ENCODE measurements around the gene PSIP1. TPM values are rescaled to one million over a fixed set of nuclear protein-coding genes. Genes with fewer than 3 reads are reported as not detected.

PSIP1 gene
- total RNA-seq, 1 experiment from 2014 or later = 42.9 TPM

GRCh38 chr9:15417626-15418025, 93.1 kb downstream of the PSIP1 start:
- no peak overlapping the region for H3K4me2 ChIP-seq (ENCODE audit: low read length)
- intact Hi-C loops (cut with micrococcal nuclease) = loop anchor here (1.0 to 5.0 kb wide), 3 partner anchors 139 to 275 kb away; no protein-coding TSS in a partner anchor
- no peak for DNase-seq
- no peak overlapping the region for H3K4me3 ChIP-seq (ENCODE audit: low read length)
- no peaks in the 10 kb centered on the region for H4K20me1 ChIP-seq (ENCODE audit: low read length)
- POLR2A ChIA-PET (ENCODE audit: unreplicated experiment) = no interaction called here
- no peaks in the 10 kb centered on the region for H3K9me3 ChIP-seq (ENCODE audit: low read length)
- BruUV-seq (replicated peaks) = no TSS peak
- H3K27ac ChIP-seq (ENCODE audit: low read length) = no peak overlapping the region
- H3K9ac ChIP-seq (ENCODE audit: low read length) = no peak overlapping the region
- no peaks in the 10 kb centered on the region for H3K9me2 ChIP-seq (replicated peaks; ENCODE audit: low read length)
- peaks cover 7% of the 10 kb centered on the region for H3K4me1 ChIP-seq (ENCODE audit: insufficient read depth, low read length)
- no peaks in the 10 kb centered on the region for H3K36me3 ChIP-seq (ENCODE audit: low read depth, low read length)
- no peaks in the 10 kb centered on the region for H3K27me3 ChIP-seq (ENCODE audit: low read length)
- TF ChIP-seq, protein P1, sequence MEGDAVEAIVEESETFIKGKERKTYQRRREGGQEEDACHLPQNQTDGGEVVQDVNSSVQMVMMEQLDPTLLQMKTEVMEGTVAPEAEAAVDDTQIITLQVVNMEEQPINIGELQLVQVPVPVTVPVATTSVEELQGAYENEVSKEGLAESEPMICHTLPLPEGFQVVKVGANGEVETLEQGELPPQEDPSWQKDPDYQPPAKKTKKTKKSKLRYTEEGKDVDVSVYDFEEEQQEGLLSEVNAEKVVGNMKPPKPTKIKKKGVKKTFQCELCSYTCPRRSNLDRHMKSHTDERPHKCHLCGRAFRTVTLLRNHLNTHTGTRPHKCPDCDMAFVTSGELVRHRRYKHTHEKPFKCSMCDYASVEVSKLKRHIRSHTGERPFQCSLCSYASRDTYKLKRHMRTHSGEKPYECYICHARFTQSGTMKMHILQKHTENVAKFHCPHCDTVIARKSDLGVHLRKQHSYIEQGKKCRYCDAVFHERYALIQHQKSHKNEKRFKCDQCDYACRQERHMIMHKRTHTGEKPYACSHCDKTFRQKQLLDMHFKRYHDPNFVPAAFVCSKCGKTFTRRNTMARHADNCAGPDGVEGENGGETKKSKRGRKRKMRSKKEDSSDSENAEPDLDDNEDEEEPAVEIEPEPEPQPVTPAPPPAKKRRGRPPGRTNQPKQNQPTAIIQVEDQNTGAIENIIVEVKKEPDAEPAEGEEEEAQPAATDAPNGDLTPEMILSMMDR (conservative IDR thresholded peaks at IDR 0.05; ENCODE audit: low read depth, low read length) = no peak
- no peak for TF ChIP-seq EZH2phosphoT487 (IDR thresholded peaks at IDR 0.05; ENCODE audit: borderline replicate concordance, low read length)
- TF ChIP-seq EZH2 (IDR thresholded peaks at IDR 0.05; ENCODE audit: low read length, unreplicated experiment) = no peak
- H3K79me2 ChIP-seq (ENCODE audit: low read length) = no peaks in the 10 kb centered on the region
- ATAC-seq = no peak
- 0 out of 2 replicates have a peak overlapping the region, but pooled peaks have one; percentile 13 for H2AFZ ChIP-seq (ENCODE audit: low read length)
- CTCF ChIA-PET = no interaction called here
- H3F3A ChIP-seq (ENCODE audit: low read length, unreplicated experiment) = no peaks in the 10 kb centered on the region

DNA sequence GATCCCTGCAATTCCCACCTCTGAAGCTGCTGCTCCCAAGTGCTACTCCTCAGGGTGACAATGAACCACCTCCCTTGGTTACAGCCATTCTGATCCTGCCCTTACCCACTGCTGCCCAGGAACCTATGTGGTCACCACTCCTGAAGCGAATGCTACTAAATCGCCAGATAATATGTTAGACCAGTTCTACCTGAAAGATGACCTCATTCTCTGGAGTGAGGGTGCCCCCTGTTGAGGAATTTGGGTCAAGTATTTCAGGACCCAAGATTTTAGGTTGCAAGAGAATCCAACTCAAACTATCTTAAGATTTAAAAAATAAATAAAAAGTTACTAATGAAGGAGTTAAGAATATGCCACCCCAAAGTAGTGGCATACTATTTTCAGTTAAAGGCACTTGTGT, 93.9 kb downstream of the PSIP1 start:
- no peak overlapping the region for H3K27ac ChIP-seq (ENCODE audit: low read length)
- no peaks in the 10 kb centered on the region for H3K36me3 ChIP-seq (ENCODE audit: low read depth, low read length)
- DNase-seq (peak; percentile 74), ATAC-seq (peak; percentile 53)
- ChIA-PET POLR2A (ENCODE audit: unreplicated experiment) (no interaction called here), CTCF (no interaction called here)
- peaks cover 2% of the 10 kb centered on the region for H3K4me1 ChIP-seq (ENCODE audit: insufficient read depth, low read length)
- no TSS peak for BruUV-seq (replicated peaks)
- H3K79me2 ChIP-seq (ENCODE audit: low read length) = no peaks in the 10 kb centered on the region
- no peak overlapping the region for H3K4me3 ChIP-seq (ENCODE audit: low read length)
- no peaks in the 10 kb centered on the region for H4K20me1 ChIP-seq (ENCODE audit: low read length)
- no peak overlapping the region for H3K4me2 ChIP-seq (ENCODE audit: low read length)
- H3K9me3 ChIP-seq (ENCODE audit: low read length) = no peaks in the 10 kb centered on the region
- H3K9ac ChIP-seq (ENCODE audit: low read length) = no peak overlapping the region
- H3K27me3 ChIP-seq (ENCODE audit: low read length) = no peaks in the 10 kb centered on the region
- intact Hi-C loops (cut with micrococcal nuclease) = loop anchor here (1.0 to 5.0 kb wide), 3 partner anchors 139 to 275 kb away; no protein-coding TSS in a partner anchor
- no peaks in the 10 kb centered on the region for H3F3A ChIP-seq (ENCODE audit: low read length, unreplicated experiment)
- no peaks in the 10 kb centered on the region for H3K9me2 ChIP-seq (replicated peaks; ENCODE audit: low read length)
- no peak for TF ChIP-seq EZH2 (IDR thresholded peaks at IDR 0.05; ENCODE audit: low read length, unreplicated experiment)
- TF ChIP-seq, protein P1 (conservative IDR thresholded peaks at IDR 0.05; ENCODE audit: low read depth, low read length) = peak; percentile 70
- no peak overlapping the region for H2AFZ ChIP-seq (ENCODE audit: low read length)

Other genes with a start within 250 kb of the PSIP1 start
- gene TTC39B, start 203.8 kb downstream of the PSIP1 start, total RNA-seq (2014; rRNA removed) = 1.5 and 2.0 TPM in 2 replicates
- gene SNAPC3, start 88.1 kb downstream of the PSIP1 start, total RNA-seq (2014; rRNA removed) = 25.4 and 34.2 TPM in 2 replicates
- 1.7 and 2.7 TPM in 2 replicates for gene CCDC171, start 42.1 kb upstream of the PSIP1 start, total RNA-seq (2014; rRNA removed)

All from PC-3 (cell line).